Measurements from ENCODE around the gene OR4A16.

Gene OR4A16

GRCh38 chr11:55342901-55343300, at the start of gene OR4A16:
TSS of gene OR4A16 (plus strand) at chr11:55343201. CDS start at chr11:55343201, 0 bp downstream.
- H3K4me1 Mint-ChIP-seq, result no peaks in the 10 kb centered on the region
- ATAC-seq (replicated peaks) (no peak), DNase-seq (no peak)
- no peak within 1 kb of the TSS for H3K27ac Mint-ChIP-seq
- H3K9me3 Mint-ChIP-seq, result peaks cover 8 to 10% of the 10 kb centered on the region in 2 donors
- no peak within 1 kb of the TSS for H3K4me3 Mint-ChIP-seq
- no peaks in the 10 kb centered on the region for H3K27me3 Mint-ChIP-seq
- H3K36me3 Mint-ChIP-seq, result no peaks in the 10 kb centered on the region

- no peaks in the 10 kb centered on the region for H3K4me1 Mint-ChIP-seq
- H3K27me3 Mint-ChIP-seq, result no peaks in the 10 kb centered on the region
- H3K9me3 Mint-ChIP-seq, result peaks cover 10 to 11% of the 10 kb centered on the region in 2 donors
- no peak overlapping the region for H3K4me3 Mint-ChIP-seq
- DNase-seq, result no peak
- H3K36me3 Mint-ChIP-seq, result no peaks in the 10 kb centered on the region
- no peak overlapping the region for H3K27ac Mint-ChIP-seq
- ATAC-seq (replicated peaks), result no peak
Observed at GRCh38 chr11:55324500-55324899, 18.5 kb upstream of the OR4A16 start.

- no peak for ATAC-seq (replicated peaks)
- Mint-ChIP-seq H3K27ac (no peak overlapping the region), H3K36me3 (no peaks in the 10 kb centered on the region)
Observed at GRCh38 chr11:55345306-55345705, 2.3 kb downstream of the OR4A16 start.

GRCh38 chr11:55349032-55349431, 6.0 kb downstream of the OR4A16 start:
- no peaks in the 10 kb centered on the region for H3K27me3 Mint-ChIP-seq
- no peak for ATAC-seq (replicated peaks)
- no peak overlapping the region for H3K27ac Mint-ChIP-seq
- no peak for DNase-seq
- H3K9me3 Mint-ChIP-seq, result peaks cover 8 to 11% of the 10 kb centered on the region in 2 donors
- H3K4me1 Mint-ChIP-seq, result no peaks in the 10 kb centered on the region
- no peak overlapping the region for H3K4me3 Mint-ChIP-seq
- H3K36me3 Mint-ChIP-seq, result no peaks in the 10 kb centered on the region

More at GRCh38 chr11:55345306-55345705, 2.3 kb downstream of the OR4A16 start:
- Mint-ChIP-seq H3K9me3 (peaks cover 12 to 19% of the 10 kb centered on the region in 2 donors), H3K4me3 (no peak overlapping the region), H3K4me1 (no peaks in the 10 kb centered on the region), H3K27me3 (no peaks in the 10 kb centered on the region)
- DNase-seq, result no peak

- Mint-ChIP-seq H3K9me3 (peaks cover 15 to 16% of the 10 kb centered on the region in 2 donors), H3K36me3 (no peaks in the 10 kb centered on the region), H3K27me3 (no peaks in the 10 kb centered on the region), H3K4me3 (no peak overlapping the region), H3K4me1 (no peaks in the 10 kb centered on the region), H3K27ac (no peak overlapping the region)
- ATAC-seq (replicated peaks), result no peak
- DNase-seq, result no peak
Observed at GRCh38 chr11:55357560-55358184, 14.7 kb downstream of the OR4A16 start.

GRCh38 chr11:55367674-55368073, 24.7 kb downstream of the OR4A16 start, which contains the start of gene OR4A15:
TSS of gene OR4A15 (plus strand) at chr11:55367974. CDS start at chr11:55367974, 0 bp downstream.
- no peaks in the 10 kb centered on the region for H3K36me3 Mint-ChIP-seq
- H3K27ac Mint-ChIP-seq, result no peak within 1 kb of the TSS

More at GRCh38 chr11:55367674-55368073, 24.7 kb downstream of the OR4A16 start, which contains the start of gene OR4A15:
- Mint-ChIP-seq H3K4me1 (no peaks in the 10 kb centered on the region), H3K9me3 (peaks cover 8 to 16% of the 10 kb centered on the region in 2 donors), H3K27me3 (no peaks in the 10 kb centered on the region), H3K4me3 (no peak within 1 kb of the TSS)
- no peak for DNase-seq
- ATAC-seq (replicated peaks), result no peak

All from stimulated activated naive B cell treated with anti-CD40 and anti-IgM and Interleukin-4, amounts not matched to agents 10 μg/mL and 1 μg/mL and 100 μg/mL, for 72 hours (primary cell).